Activated CD4-positive, alpha-beta T cell treated with anti-CD3 and anti-CD28 coated beads for 48 hours (primary cell): Measurements from ENCODE around the gene ABCB11.
"Not testable (repeated sequence)": the region's sequence is repeated elsewhere in the genome, so short reads cannot be mapped to it uniquely, and the experiment has no call there.

Source experiments
- DNase-seq: peaks from one replicate; pipeline ENCODE4 v3.0.0-alpha.2; 2020

The ABCB11 gene

GRCh38 chr2:168969865-168970264 lies 61.3 kb downstream of the ABCB11 start:
- DNase-seq = no peak

- DNase-seq = no peak
Observed at GRCh38 chr2:168968342-168968741, 62.8 kb downstream of the ABCB11 start.

GRCh38 chr2:168964251-168964807 lies 66.8 kb downstream of the ABCB11 start:
- DNase-seq = no peak

- DNase-seq = no peak
Observed at GRCh38 chr2:168962636-168963035, 68.5 kb downstream of the ABCB11 start.

- peak; percentile 24 for DNase-seq
Observed at GRCh38 chr2:168961450-168962229, 69.5 kb downstream of the ABCB11 start.

GRCh38 chr2:168956392-168956791 lies 74.7 kb downstream of the ABCB11 start:
- DNase-seq = no peak

GRCh38 chr2:168955321-168955720 lies 75.8 kb downstream of the ABCB11 start:
- DNase-seq = no peak

GRCh38 chr2:168954256-168954655 lies 76.9 kb downstream of the ABCB11 start:
- no peak for DNase-seq

GRCh38 chr2:168952424-168952823 lies 78.7 kb downstream of the ABCB11 start:
- no peak for DNase-seq

GRCh38 chr2:168951871-168952270 lies 79.3 kb downstream of the ABCB11 start:
- no peak for DNase-seq

GRCh38 chr2:168949324-168949723 lies 81.8 kb downstream of the ABCB11 start:
- no peak for DNase-seq

- DNase-seq = peak; percentile 11
Observed at GRCh38 chr2:168948621-168949212, 82.4 kb downstream of the ABCB11 start.

GRCh38 chr2:168945508-168945907 lies 85.6 kb downstream of the ABCB11 start:
- DNase-seq = no peak

GRCh38 chr2:168944065-168944464 lies 87.1 kb downstream of the ABCB11 start:
- DNase-seq = no peak

GRCh38 chr2:168941297-168941696 lies 89.8 kb downstream of the ABCB11 start:
- DNase-seq = no peak

- DNase-seq = no peak
Observed at GRCh38 chr2:168939918-168940317, 91.2 kb downstream of the ABCB11 start.

- DNase-seq = no peak
Observed at GRCh38 chr2:168939061-168939460, 92.1 kb downstream of the ABCB11 start.

- no peak for DNase-seq
Observed at GRCh38 chr2:168935810-168936581, 95.1 kb downstream of the ABCB11 start.

- no peak for DNase-seq
Observed at GRCh38 chr2:168934826-168935225, 96.3 kb downstream of the ABCB11 start.

- not testable (repeated sequence) for DNase-seq
Observed at GRCh38 chr2:168932174-168932573, 99.0 kb downstream of the ABCB11 start.

GRCh38 chr2:168930242-168930641 lies 100.9 kb downstream of the ABCB11 start:
- DNase-seq = no peak

GRCh38 chr2:168929031-168929430 lies 102.1 kb downstream of the ABCB11 start:
- no peak for DNase-seq

GRCh38 chr2:168928113-168928831 lies 102.9 kb downstream of the ABCB11 start:
- DNase-seq = no peak
